ENCODE data around the gene KHDRBS1.
"Not testable (repeated sequence)": the region's sequence is repeated elsewhere in the genome, so short reads cannot be mapped to it uniquely, and the experiment has no call there.

The KHDRBS1 gene

GRCh38 chr1:32014199-32014947 is 705 bp downstream of the KHDRBS1 start:
- DNase-seq: no peak

DNA sequence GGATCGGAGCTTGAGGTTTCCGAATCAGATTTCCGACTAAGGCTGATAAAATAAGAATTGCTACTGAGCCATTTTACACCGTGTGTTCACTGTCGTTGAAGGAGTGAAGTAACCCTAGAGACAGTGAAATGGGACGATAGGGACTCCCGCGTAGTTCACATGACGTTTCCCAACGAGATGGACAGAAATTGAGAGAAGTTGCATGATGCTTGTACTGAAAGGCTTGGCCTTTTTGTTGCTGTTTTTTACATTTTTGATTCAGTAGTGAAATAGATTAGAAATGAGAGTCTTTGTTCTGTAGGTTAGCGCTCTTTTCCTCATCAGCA is 1.2 kb downstream of the KHDRBS1 start:
- DNase-seq: no peak

DNA sequence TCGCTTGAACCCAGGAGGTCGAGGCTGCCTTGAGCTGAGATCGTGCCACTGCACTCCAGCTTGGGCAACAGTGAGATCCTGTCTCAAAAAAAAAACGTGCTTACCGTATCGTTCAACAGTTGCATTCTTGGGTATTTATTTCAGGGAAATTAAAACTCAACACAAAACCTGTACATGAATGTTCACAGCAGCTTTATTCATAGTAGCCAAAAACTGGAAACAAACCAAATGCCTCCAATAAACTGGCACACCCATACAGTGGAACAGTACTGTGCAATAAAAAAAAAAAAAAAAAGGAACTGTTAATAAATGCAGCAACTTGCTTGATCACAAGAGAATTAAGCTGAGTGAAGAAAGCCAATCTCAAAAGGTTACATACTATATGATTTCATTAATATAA is 6.7 kb downstream of the KHDRBS1 start:
- DNase-seq: no peak

DNA sequence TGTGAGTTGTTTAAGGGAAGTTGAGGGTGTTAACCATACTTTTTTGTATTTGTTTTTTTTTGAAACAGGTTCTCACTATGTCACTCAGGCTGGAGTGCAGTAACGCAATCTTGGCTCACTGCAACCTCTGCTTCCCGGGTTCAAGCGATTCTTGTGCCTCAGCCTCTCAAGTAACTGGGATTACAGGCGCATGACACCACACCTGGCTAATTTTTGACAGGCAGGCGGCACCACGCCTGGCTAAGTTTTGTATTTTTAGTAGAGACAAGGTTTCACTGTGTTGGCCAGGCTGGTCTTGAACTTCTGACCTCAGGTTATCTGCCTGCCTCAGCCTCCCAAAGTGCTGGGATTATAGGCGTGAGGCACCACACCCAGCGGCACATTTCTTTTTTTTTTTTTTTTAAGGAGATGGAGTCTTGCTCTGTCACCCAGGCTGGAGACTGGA is 7.9 kb downstream of the KHDRBS1 start:
- DNase-seq: not testable (repeated sequence)

GRCh38 chr1:32023351-32023750 is 9.7 kb downstream of the KHDRBS1 start:
- no peak for DNase-seq

- no peak for DNase-seq
Observed at GRCh38 chr1:32025515-32025914, 11.8 kb downstream of the KHDRBS1 start.

- DNase-seq: peak; percentile 9
Observed at GRCh38 chr1:32028746-32029145, 15.1 kb downstream of the KHDRBS1 start.

GRCh38 chr1:32031578-32032274 is 18.1 kb downstream of the KHDRBS1 start:
- no peak for DNase-seq

DNA sequence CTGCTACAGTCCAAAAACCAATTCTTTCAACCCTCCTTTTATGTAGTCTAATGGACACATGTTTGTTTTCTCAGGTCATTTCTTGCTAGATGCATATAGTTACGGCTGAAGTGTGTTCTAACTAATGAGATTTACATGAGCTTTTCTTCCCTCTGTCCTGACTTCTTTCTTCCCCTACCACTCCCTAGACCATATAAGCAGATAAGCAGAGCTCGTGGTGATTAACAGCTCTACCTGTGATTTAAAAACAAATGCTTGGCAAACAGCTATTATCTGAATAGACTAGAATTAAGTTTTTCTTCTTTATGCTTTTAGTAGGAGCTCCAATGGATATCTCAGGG is 18.6 kb downstream of the KHDRBS1 start:
- DNase-seq: no peak

- no peak for DNase-seq
Observed at GRCh38 chr1:32035119-32035518, 21.5 kb downstream of the KHDRBS1 start.

GRCh38 chr1:32040711-32041110 is 27.0 kb downstream of the KHDRBS1 start:
- DNase-seq: no peak

DNA sequence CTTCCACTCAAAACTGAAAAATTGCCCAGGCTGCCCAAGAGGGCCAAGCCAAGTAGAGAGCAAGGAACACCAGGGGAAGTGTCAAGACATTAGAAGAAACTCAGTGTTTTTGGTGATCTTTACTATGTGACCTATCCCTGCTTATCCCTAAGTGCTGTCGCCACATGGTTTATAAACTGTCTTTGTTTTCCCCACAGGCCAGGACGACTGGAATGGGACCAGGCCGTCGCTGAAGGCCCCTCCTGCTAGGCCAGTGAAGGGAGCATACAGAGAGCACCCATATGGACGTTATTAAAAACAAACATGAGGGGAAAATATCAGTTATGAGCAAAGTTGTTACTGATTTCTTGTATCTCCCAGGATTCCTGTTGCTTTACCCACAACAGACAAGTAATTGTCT is 28.7 kb downstream of the KHDRBS1 start:
- no peak for DNase-seq

DNA sequence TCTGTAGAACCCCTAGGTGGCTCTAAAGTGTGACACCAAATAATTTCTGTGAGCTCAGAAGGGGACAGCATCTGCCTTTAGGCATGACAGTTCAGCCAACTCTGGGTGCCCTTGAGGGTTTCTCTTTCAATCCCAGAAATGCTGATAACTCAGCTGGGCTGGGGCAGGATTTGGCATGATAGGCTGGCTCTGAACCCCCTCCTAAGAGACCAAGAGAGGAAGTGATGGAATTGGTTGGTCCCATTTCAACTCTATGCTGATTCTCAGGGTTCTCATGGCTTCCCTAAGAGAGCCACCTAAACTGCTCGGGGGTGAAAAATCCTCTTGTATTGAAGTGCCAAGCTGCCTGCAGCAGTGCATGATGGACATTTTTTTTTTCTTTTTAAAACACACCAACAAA is 30.6 kb downstream of the KHDRBS1 start:
- peak; percentile 10 for DNase-seq

- DNase-seq: no peak
Observed at GRCh38 chr1:32045772-32046171, 32.1 kb downstream of the KHDRBS1 start.

GRCh38 chr1:32047701-32048100 is 34.0 kb downstream of the KHDRBS1 start:
- no peak for DNase-seq

DNA sequence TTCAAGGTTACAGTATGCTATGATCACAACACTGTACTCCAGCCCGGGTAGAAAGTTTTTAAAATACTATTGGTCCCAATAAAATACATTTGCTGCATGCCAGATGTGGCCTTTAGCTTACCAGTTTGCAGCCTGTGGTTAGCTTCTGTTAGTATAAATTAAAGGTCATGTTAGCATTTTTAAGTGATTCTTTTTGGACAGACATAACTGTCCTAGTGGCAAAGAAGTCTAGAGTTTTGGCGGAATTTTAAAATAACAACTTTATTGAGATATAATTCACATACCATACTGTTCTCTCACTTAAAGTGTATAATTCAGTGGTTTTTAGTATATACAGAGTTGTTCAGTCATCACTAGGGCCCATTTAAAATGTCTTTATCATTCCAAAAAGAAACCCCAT is 34.8 kb downstream of the KHDRBS1 start:
- DNase-seq: no peak

DNA sequence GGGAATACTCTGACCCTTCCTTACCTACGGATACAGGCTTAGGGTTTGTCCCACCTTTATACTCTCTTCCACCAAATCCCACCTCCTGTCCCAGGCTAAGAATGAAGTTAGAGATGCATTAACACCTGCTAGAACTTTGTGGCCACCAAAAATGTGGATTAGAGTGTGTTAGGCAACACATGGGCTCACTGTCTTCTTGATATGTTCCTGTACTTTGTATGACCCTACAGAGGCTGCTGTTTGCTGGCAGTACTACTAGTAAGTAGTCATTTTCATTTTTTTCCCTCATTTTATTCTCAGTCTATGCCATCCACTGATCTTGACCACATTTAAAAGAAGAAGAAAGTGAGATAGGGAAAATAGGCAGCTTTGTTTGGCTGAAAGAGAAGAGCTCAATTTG is 38.0 kb downstream of the KHDRBS1 start:
- DNase-seq: no peak

- DNase-seq: no peak
Observed at GRCh38 chr1:32052887-32053286, 39.2 kb downstream of the KHDRBS1 start.

DNA sequence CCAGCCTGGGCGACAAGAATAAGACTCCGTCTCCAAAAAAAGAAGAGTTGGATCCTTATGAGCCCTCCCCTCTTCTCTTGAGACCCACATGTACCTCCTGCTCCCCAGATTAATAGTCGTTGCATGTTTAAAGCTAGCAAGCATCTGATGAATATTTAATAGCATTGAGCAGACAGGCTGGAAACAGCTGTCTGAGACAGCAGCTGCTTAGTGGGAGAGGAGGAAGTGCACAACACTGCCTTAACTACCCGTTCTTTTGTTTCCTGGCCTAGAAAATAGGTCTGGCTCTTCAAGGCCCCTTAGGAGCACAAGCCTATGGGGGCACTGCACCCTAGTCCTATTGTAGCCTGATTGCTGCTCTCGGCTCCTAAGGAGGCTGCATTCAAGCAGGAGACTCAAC is 41.7 kb downstream of the KHDRBS1 start:
- no peak for DNase-seq

DNA sequence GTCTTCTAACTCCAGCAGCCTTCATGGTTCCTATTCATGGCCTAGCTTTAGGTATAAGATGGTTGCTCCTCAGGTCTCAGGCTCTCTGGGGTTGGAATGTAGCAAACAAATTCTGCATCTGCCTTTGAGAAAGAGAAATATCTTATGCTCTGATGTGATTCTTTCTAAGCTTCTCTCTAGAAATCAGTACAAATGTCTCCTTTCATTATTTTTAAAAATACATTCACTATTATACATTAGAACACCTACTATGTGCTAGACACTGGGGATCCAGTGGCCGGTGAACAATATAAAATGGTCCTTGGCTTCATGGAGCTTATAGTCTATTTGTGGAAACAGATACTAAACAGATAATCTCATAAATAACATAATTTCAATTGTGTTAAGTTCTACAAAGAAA is 42.9 kb downstream of the KHDRBS1 start:
- DNase-seq: no peak

- DNase-seq: no peak
Observed at GRCh38 chr1:32060914-32061313, 47.2 kb downstream of the KHDRBS1 start.

DNA sequence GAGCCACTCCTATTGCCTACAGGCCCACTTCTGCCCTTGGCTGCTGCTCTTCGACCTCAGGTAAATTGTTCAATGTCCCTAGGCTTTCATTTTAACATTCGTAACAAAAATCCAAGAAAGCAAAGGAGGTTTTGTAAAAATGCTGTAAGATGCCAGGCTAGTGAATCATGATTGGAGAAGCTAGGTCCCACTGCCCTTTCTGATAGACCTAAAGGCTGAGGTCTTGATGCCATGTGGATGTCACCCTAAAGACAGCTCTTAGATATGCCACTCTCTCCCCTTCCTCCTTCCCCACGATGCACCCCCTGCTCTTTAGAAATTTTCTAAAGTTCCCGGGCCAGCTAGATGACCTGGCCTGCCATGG is 49.2 kb downstream of the KHDRBS1 start:
- DNase-seq: no peak

DNA sequence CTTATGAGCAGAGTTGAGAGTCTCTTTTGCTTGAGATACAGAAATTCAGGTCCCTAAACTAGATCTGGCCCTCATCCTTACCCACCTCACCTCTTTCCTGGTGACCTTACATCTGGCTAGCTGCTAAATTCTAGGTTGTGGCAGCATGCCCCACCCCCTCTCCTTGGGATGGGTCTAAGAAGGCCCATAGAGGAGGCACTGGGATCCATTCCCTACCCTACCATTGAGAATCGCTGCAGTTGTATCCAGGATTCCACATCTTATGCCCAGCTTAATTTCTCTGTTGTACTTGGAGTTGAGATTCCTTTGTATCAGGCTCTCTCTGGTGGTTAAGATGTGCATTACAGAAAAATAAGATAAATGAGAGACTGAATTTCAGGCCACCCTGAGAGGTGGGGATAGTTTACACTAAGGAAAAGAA is 49.6 kb downstream of the KHDRBS1 start:
- peak; percentile 63 for DNase-seq

- not testable (repeated sequence) for DNase-seq
Observed at GRCh38 chr1:32065613-32066488, 52.2 kb downstream of the KHDRBS1 start.

Data from NCI-H524 treated with DMSO at 0.1 percent for 48 hours (cell line).